ENCODE measurements around the gene KSR1.

Gene KSR1

DNA sequence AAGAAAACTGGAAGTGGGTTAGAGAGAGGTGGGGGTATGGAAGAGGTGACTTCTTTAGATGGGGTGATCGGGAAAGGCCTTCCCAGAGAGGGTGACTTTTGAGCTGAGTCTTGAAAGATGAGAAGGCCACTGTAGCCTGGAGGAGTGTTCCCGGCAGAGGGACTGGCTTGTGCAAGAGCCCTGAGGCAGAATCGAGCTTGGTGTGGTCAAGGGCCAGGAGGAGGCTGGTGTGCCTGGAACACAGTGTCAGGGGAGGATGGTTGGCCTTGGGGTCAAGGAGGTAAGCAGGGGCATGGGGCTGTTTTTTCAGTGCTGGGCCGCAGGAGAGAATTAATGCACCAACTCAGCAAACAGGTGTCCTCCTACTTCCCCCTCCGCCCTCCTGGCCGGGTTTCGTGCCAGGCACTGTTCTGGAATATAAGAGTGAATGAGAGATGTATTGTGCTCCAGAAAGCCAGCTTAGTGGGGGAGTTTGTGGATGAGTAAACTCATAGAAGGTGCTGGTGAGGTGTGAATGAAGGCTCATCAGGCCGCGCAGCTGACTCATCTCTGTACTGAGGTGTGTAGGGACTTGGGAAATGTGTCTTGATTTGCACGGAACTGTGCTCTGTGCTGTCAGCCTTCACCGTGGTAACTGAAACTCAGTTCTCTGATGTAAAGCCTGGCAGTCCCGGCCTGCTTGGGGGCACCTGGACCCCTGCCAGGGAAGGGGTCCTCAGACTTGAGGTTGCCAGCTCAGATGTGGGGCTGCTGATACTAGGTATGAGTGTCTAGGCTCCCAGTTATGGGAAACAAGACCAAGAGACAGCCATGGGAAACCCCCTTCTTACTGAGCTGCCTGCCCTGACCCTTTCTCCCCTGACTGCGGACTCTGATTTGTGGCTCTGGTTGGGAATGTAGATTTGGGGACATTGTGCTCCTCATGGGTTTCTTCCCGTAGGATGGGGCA, 15.3 kb downstream of the KSR1 start:
- Histone ChIP-seq H3K27ac (ENCODE audit: low read depth, low read length) (no peak overlapping the region), H3K9ac (ENCODE audit: low read length) (no peak overlapping the region), H3K36me3 (ENCODE audit: control insufficient read depth, insufficient read depth, low read length) (no peaks in the 10 kb centered on the region)

DNA sequence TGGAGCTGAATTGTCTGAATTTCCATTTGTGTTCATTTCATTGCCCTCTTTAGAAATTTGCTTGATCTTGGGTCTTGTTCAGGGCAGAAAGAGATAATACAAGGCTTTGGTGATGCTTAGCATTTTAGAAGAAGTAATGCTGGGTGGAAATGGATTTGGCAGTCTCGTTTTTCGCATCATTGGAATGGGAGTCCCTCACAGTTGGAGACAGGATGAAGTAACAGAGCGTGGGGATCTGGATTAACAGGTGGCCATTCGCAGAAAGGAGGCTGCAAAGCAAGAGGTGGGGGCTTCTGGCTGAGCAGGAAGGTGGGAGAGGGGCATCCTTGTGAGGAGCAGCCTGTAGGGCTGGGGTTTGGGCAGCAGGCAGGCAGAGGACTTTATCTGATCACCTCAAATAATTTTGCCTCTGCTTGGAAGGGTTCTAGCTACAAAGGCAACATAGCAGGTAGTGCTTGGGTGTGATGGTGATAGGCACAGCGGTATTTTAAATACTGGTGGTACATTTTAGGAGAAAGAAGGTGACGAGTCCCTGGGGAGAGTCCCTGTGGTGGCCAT, 17.0 kb downstream of the KSR1 start:
- Histone ChIP-seq H3K9ac (ENCODE audit: low read length) (no peak overlapping the region), H3K4me1 (ENCODE audit: control insufficient read depth, insufficient read depth, low read length) (peaks cover 4% of the 10 kb centered on the region), H3K27ac (ENCODE audit: low read depth, low read length) (no peak overlapping the region), H3K27me3 (ENCODE audit: control insufficient read depth, insufficient read depth, low read length) (no peaks in the 10 kb centered on the region), H3K36me3 (ENCODE audit: control insufficient read depth, insufficient read depth, low read length) (no peaks in the 10 kb centered on the region), H3K4me3 (ENCODE audit: low read length) (no peak overlapping the region)

More for the DNA sequence above, 15.3 kb downstream of the KSR1 start:
- no peaks in the 10 kb centered on the region for H3K27me3 ChIP-seq (ENCODE audit: control insufficient read depth, insufficient read depth, low read length)
- peaks cover 4% of the 10 kb centered on the region for H3K4me1 ChIP-seq (ENCODE audit: control insufficient read depth, insufficient read depth, low read length)
- H3K4me3 ChIP-seq (ENCODE audit: low read length), result no peak overlapping the region

DNA sequence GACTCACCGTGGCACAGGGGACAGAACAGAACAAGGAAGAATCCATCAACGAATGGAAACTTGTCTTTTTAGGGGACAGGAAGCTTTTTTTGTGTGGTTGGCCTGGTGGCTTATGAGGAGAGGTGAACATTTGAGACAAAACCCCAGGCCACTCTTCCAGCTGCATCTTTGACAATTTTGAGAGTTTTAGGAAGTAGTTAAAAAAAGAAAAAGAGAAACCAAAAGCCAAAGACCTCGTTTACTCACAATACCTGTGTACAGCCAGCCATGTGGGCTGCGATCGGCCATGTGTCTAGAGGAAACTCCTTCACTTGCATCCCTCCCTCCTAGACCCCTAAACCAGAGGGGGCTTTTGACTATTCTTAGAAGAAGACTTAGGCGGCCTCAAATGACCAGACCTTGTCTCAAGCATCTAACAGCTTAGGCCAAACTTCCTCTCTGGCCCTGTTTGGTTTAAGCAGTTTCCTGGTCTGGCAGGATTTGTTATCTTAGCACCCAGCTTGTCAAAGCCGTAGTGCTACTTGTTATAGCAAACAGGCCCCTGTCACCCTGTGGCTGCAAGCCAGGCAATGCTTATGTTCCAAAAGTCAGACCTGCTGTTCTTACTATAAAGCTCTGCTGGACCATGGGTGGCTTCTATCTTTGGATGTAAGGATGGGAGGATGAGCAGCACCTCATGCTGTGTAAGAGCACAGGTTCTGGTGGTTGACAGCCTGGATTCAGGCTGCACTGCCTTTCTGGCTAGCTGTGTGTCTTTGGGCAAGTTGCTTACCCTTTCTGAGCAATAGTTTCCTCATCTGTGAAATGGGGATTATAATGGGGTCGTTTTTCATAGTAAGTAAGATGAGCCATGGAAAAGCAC, 17.7 kb downstream of the KSR1 start:
- no peak overlapping the region for H3K27ac ChIP-seq (ENCODE audit: low read depth, low read length)
- no peaks in the 10 kb centered on the region for H3K27me3 ChIP-seq (ENCODE audit: control insufficient read depth, insufficient read depth, low read length)
- H3K4me3 ChIP-seq (ENCODE audit: low read length), result no peak overlapping the region
- H3K36me3 ChIP-seq (ENCODE audit: control insufficient read depth, insufficient read depth, low read length), result no peaks in the 10 kb centered on the region
- no peak overlapping the region for H3K9ac ChIP-seq (ENCODE audit: low read length)
- H3K4me1 ChIP-seq (ENCODE audit: control insufficient read depth, insufficient read depth, low read length), result peaks cover 4% of the 10 kb centered on the region

DNA sequence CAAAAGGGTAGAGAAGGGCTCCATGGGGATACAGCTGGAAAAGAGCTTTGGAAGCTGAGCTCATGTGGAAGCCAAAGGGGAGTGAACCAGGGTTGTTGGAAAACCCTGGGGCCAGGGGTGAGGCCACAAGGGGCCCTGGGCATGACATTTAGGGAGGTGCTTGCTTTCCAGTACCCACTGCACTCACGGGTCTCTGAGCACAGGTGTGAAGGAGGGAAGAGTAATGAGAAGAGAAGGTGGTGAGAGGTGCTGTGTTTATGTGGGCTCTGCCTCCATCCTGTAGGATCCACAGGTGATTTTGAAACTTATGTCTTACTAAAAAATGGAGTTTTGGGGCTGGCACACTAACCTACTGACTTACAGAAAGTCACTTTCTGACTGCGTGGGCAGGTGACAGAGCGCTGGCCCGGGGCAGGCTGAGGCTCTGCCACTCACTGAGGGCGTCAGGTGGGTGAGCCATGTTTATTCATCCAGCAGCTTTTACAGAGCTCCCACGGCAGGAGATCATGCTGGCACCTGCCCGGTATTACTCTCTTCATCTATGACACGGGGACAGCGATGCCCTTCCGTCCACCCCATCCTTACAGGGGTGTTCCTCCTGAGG, 18.9 kb downstream of the KSR1 start:
- H3K4me3 ChIP-seq (ENCODE audit: low read length), result no peak overlapping the region
- peaks cover 4% of the 10 kb centered on the region for H3K4me1 ChIP-seq (ENCODE audit: control insufficient read depth, insufficient read depth, low read length)
- no peak overlapping the region for H3K27ac ChIP-seq (ENCODE audit: low read depth, low read length)
- no peaks in the 10 kb centered on the region for H3K36me3 ChIP-seq (ENCODE audit: control insufficient read depth, insufficient read depth, low read length)
- no peaks in the 10 kb centered on the region for H3K27me3 ChIP-seq (ENCODE audit: control insufficient read depth, insufficient read depth, low read length)
- H3K9ac ChIP-seq (ENCODE audit: low read length), result no peak overlapping the region

DNA sequence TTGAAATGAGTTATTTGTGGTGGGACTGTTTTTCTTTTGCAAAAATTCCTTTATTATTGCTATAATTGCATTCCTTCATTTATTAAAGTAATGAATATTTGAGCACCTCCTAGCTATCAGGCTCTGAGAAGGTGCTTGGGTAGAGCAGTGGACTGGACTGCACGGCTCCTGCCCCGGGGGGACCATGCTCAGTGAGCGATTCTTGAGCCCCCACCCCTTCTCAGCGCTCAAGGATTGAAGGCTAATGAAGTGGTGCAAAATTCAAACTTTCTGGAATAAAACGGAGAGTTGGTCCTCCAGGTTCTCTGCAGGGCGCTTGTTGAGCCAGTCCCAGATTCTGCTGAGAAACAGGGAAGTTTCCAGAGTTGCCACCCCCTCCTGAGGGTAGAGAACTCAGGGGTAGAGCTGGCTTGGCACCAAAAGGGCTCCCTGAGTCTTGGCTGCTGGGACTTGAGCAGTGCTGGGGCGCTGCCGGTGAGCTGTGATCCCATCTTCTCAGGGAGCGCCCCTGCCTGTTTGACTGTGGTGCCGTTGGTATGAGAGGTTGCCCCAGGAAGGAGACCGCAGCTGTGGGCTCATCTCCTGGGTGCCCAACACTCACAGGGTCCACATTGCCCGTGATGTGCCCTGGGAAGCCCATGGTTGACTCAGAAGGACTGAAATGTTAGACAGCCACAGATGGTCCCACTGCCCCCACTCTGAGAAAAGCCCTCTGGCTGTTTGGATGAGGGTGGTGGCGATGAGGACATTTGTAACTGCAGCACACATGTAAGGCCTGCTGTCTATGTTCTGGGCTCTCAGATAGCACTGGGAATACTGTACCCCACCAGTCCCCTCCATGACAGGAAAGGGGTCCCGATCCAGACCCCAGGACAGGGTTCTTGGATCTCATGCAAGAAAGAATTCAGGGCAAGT, 20.0 kb downstream of the KSR1 start:
- H3K27ac ChIP-seq (ENCODE audit: low read depth, low read length), result no peak overlapping the region
- H3K4me3 ChIP-seq (ENCODE audit: low read length), result no peak overlapping the region
- no peaks in the 10 kb centered on the region for H3K27me3 ChIP-seq (ENCODE audit: control insufficient read depth, insufficient read depth, low read length)
- H3K4me1 ChIP-seq (ENCODE audit: control insufficient read depth, insufficient read depth, low read length), result peaks cover 4% of the 10 kb centered on the region
- H3K36me3 ChIP-seq (ENCODE audit: control insufficient read depth, insufficient read depth, low read length), result no peaks in the 10 kb centered on the region
- no peak overlapping the region for H3K9ac ChIP-seq (ENCODE audit: low read length)

DNA sequence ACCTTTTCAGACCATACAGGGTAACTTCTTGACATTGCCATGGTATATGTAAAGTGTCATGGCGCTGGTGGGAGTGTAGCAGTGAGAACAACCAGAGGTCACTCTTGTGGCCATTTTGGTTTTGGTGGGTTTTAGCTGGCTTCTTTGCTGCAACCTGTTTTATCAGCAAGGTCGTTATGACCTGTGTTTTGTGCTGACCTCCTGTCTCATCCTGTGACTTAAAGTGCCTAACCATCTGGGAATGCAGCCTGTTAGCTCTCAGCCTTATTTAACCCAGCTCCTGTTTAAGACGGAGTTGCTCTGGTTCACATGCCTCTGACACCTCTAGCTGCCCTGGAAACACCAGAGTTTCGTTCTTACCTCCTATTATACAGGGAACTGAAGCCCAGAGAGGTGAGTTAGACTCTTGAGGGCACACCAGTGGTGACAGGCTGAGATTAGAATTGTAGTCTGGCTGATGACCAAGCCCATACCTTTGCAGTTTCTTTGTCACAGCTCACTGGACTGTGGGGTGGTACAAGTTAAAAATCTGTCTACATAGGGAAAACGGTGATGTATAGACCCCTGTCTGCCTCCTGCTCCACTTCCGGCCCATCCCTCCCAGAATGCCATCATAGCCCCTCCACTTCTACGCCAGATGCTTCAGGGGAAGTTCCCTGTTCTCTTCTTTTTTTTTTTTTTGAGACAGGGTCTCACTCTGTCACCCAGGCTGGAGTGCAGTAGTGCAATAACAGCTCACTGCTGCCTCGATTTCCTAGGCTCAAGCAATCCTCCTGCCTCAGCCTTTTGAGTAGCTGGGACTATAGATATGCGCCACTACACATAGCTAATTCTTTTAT, 21.0 kb downstream of the KSR1 start:
- H3K9ac ChIP-seq (ENCODE audit: low read length), result no peak overlapping the region
- H3K4me1 ChIP-seq (ENCODE audit: control insufficient read depth, insufficient read depth, low read length), result peaks cover 4% of the 10 kb centered on the region
- no peaks in the 10 kb centered on the region for H3K36me3 ChIP-seq (ENCODE audit: control insufficient read depth, insufficient read depth, low read length)
- no peak overlapping the region for H3K27ac ChIP-seq (ENCODE audit: low read depth, low read length)
- no peak overlapping the region for H3K4me3 ChIP-seq (ENCODE audit: low read length)
- H3K27me3 ChIP-seq (ENCODE audit: control insufficient read depth, insufficient read depth, low read length), result no peaks in the 10 kb centered on the region

DNA sequence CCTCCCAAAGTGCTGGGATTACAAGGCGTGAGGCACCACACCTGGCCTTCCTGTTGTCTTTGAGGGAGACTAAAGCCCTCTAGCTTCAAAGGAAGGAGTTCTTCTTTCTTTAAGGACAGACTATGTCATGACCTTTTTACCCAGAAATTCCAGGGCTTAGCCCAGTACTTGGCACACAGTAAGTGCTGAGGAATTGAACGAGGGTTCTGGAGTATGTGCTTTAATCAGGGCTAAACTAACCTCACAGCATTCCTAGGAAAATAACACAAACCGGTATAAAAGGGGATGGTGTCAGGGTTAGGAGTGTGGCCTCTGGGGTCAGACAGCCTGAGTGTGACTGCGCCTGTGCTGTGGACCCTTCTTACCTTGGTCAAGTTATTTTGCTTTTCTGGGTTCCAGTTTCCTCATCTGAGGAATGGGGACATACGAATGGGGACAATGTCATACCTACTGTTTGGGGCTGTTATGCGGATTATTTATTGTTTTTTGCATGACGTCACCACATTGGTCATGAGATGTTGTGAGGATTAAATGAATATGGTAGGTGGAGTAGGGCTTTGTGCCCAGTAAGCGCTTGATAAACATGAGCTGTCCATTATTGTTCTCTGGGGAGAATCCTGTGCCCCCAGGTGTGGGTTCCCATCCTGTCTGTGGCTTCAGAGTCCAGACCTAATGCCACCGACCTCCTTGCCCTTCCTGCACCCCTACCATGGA, 21.9 kb downstream of the KSR1 start:
- H3K9ac ChIP-seq (ENCODE audit: low read length), result no peak overlapping the region
- H3K4me3 ChIP-seq (ENCODE audit: low read length), result no peak overlapping the region
- H3K27me3 ChIP-seq (ENCODE audit: control insufficient read depth, insufficient read depth, low read length), result no peaks in the 10 kb centered on the region
- H3K27ac ChIP-seq (ENCODE audit: low read depth, low read length), result no peak overlapping the region
- no peaks in the 10 kb centered on the region for H3K36me3 ChIP-seq (ENCODE audit: control insufficient read depth, insufficient read depth, low read length)
- H3K4me1 ChIP-seq (ENCODE audit: control insufficient read depth, insufficient read depth, low read length), result peaks cover 4% of the 10 kb centered on the region

DNA sequence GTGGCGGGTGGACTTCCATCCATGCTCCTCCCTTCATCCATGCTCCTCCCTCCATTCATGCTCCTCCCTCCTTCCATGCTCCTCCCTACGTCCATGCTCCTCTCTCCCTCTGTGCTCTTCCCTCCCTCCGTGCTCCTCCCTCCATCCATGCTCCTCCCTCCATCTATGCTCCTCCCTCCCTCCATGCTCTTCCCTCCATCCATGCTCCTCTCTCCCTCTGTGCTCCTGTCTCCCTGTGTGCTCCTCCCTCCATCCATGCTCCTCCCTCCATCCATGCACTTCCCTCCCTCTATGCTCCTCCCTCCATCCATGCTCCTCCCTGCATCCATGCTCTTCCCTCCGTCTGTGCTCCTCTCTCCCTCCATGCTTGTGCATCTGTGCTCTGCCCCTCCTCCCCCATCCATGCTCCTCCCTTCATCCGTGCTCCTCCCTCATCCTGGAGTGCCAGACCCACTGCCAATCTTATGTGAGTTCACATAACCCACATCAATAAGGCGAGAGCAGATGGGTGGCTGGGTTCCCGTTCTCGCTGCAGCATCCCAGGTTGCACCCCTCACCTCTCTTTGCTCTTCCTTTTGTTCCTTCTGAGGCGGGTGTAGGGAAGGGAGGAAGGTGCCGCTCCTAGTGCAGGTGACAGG, 22.8 kb downstream of the KSR1 start:
- no peaks in the 10 kb centered on the region for H3K27me3 ChIP-seq (ENCODE audit: control insufficient read depth, insufficient read depth, low read length)
- H3K36me3 ChIP-seq (ENCODE audit: control insufficient read depth, insufficient read depth, low read length), result no peaks in the 10 kb centered on the region
- H3K4me1 ChIP-seq (ENCODE audit: control insufficient read depth, insufficient read depth, low read length), result no peaks in the 10 kb centered on the region
- no peak overlapping the region for H3K27ac ChIP-seq (ENCODE audit: low read depth, low read length)
- no peak overlapping the region for H3K9ac ChIP-seq (ENCODE audit: low read length)
- H3K4me3 ChIP-seq (ENCODE audit: low read length), result no peak overlapping the region

DNA sequence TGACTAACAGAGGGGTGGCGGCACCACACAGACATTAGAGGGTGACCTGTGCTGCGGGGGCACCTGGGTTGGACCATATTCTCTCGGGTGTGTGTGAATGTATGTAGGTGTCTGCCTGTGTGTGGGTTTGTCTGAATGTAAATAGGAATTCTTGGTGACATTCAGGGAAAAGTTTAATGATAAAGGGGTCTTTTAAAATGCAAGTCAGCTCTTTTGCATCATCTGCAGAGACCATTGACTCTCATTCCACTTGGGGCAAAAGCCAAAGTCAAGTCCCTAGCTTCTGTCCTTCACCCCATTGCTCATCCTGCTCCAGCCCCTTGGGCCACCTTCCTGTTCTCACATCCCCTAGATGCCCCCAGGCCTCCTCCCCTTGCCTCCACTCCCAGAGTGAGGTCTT, 23.6 kb downstream of the KSR1 start:
- Histone ChIP-seq H3K27me3 (ENCODE audit: control insufficient read depth, insufficient read depth, low read length) (no peaks in the 10 kb centered on the region), H3K9ac (ENCODE audit: low read length) (no peak overlapping the region), H3K27ac (ENCODE audit: low read depth, low read length) (no peak overlapping the region), H3K4me3 (ENCODE audit: low read length) (no peak overlapping the region), H3K36me3 (ENCODE audit: control insufficient read depth, insufficient read depth, low read length) (no peaks in the 10 kb centered on the region), H3K4me1 (ENCODE audit: control insufficient read depth, insufficient read depth, low read length) (peaks cover under 1% of the 10 kb centered on the region)

DNA sequence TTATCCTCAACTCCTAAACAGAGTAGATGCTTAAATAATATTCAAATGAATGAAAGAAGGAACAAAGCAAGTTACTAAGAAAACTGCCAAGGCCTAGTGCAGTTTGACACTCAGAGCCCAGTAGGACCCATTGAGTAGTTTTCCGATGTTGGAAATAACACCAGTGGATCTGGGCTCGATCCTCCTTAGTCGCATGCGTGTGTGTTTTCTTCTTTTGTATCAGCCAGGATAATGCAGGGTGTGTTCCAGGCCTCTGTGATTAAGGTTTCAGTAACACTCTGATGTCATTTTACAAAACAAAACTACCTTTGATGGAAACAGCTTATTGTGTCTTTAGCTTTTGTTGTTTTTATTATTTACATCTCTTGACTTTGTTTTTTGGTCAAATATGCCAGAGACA, 24.5 kb downstream of the KSR1 start:
- Histone ChIP-seq H3K4me3 (ENCODE audit: low read length) (no peak overlapping the region), H3K27ac (ENCODE audit: low read depth, low read length) (no peak overlapping the region), H3K4me1 (ENCODE audit: control insufficient read depth, insufficient read depth, low read length) (peaks cover 9% of the 10 kb centered on the region), H3K36me3 (ENCODE audit: control insufficient read depth, insufficient read depth, low read length) (no peaks in the 10 kb centered on the region), H3K27me3 (ENCODE audit: control insufficient read depth, insufficient read depth, low read length) (no peaks in the 10 kb centered on the region), H3K9ac (ENCODE audit: low read length) (no peak overlapping the region)
